Natural killer cell treated with Interleukin-12 subunit alpha and Interleukin-12 subunit beta and Interleukin-15 and Interleukin-18, amount 100 ng/mL, for 72 hours (primary cell): Measurements from ENCODE around the gene BMP8A. TPM values are rescaled to one million over a fixed set of nuclear protein-coding genes. Genes with fewer than 3 reads are reported as not detected.
"Not testable (repeated sequence)": the region's sequence is repeated elsewhere in the genome, so short reads cannot be mapped to it uniquely, and the experiment has no call there.

Source experiments
- ATAC-seq, 2 donors: fragments of 150-1000 bp; cut with Tn5 transposase in 1 of 2; sonication (Bioruptor Pico), chemical (Tn5 transposase) in 1 of 2; 2 replicates each; pipeline ENCODE4 v1.10.0; 2021
- DNase-seq: peaks from one replicate; pipeline ENCODE4 v3.0.0; 2022; ENCODE audit warnings: low spot score
- H3K27ac Mint-ChIP-seq, 2 donors: 1 replicate in 1 of 2; 2 replicates in 1 of 2; pipeline ENCODE4 v1.8.0; 2022; ENCODE audit warnings: mixed read lengths in 2 of 2, mild to moderate bottlenecking in 1 of 2, moderate library complexity in 1 of 2
- H3K27me3 Mint-ChIP-seq, 2 donors: 1 replicate in 1 of 2; 2 replicates in 1 of 2; pipeline ENCODE4 v1.8.0; 2022; ENCODE audit warnings: mixed read lengths in 2 of 2
- H3K36me3 Mint-ChIP-seq: one replicate; pipeline ENCODE4 v1.8.0; 2022; ENCODE audit warnings: mixed read lengths
- H3K4me1 Mint-ChIP-seq, 2 donors: 1 replicate in 1 of 2; 2 replicates in 1 of 2; pipeline ENCODE4 v1.8.0; 2022; ENCODE audit warnings: low read depth in 2 of 2, mixed read lengths in 2 of 2, mild to moderate bottlenecking in 1 of 2
- H3K4me3 Mint-ChIP-seq: one replicate; pipeline ENCODE4 v1.8.0; 2022; ENCODE audit warnings: mixed read lengths
- H3K9me3 Mint-ChIP-seq: 2 replicates; pipeline ENCODE4 v1.8.0; 2022; ENCODE audit warnings: mixed read lengths
- total RNA-seq, 2 donors: library from RNA; stranded (reverse); gene quantifications; one replicate each; pipeline ENCODE4 v1.2.3, GENCODE V29; 2022

BMP8A gene
- total RNA-seq, 2 donors from 2014 or later: 0.24 TPM; not detected in 1

- H3K27ac Mint-ChIP-seq, H3K4me1 Mint-ChIP-seq, H3K27me3 Mint-ChIP-seq, H3K36me3 Mint-ChIP-seq, DNase-seq, ATAC-seq, H3K4me3 Mint-ChIP-seq, H3K9me3 Mint-ChIP-seq: not testable (repeated sequence)
Measured at GRCh38 chr1:39519376-39519775, 27.9 kb downstream of the BMP8A start.

- not testable (repeated sequence) for H3K9me3 Mint-ChIP-seq, H3K27ac Mint-ChIP-seq, H3K36me3 Mint-ChIP-seq, DNase-seq, H3K27me3 Mint-ChIP-seq, H3K4me3 Mint-ChIP-seq, ATAC-seq
- peaks cover 9 to 19% of the 10 kb centered on the region in 2 donors for H3K4me1 Mint-ChIP-seq
Measured at GRCh38 chr1:39522221-39522620, 30.8 kb downstream of the BMP8A start.

DNA sequence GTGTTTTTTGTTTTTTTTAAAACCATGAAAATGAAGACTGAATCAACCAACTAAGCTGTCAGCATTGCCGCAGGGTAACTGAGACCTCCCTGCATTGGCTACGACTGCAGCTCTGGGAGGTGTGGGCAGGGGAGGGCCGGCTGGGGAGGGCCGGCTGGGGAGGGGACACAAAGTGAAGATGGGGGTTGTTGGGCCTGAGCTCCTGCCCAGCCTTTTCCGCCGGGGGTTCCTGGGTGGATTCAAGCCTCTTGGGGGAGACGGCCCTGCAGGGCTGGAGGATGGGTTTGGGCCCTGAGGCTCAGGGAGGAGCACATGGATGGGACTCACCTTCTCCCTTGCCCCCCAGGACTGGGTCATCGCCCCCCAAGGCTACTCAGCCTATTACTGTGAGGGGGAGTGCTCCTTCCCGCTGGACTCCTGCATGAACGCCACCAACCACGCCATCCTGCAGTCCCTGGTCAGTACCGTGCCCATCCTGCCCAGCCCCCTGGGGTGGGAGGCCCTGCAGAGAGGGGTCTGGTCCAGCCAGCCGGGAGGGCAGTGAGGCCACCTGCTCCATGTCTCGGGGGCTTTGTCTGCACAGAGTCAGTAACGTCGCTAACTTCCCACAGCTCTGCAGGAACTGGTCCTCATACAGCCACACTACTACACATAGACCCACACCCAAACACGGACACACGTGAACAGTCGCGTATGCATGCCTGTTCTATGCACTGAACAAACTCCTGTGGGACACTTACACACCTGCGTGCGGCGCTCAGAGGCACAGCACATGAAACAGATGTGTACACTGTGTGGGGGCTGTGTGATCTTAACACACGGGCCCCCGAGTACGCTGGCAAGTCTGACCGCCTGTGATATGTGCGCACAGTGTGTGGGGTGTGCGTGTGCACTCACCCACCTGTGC, 31.5 kb downstream of the BMP8A start:
- no peaks in the 10 kb centered on the region for H3K27me3 Mint-ChIP-seq
- no peak overlapping the region for H3K4me3 Mint-ChIP-seq
- no peak for DNase-seq
- H3K9me3 Mint-ChIP-seq: no peaks in the 10 kb centered on the region
- no peaks in the 10 kb centered on the region for H3K36me3 Mint-ChIP-seq
- no peak overlapping the region for H3K27ac Mint-ChIP-seq
- ATAC-seq: no peak
- peaks cover 9 to 21% of the 10 kb centered on the region in 2 donors for H3K4me1 Mint-ChIP-seq

- H3K9me3 Mint-ChIP-seq: no peaks in the 10 kb centered on the region
- H3K36me3 Mint-ChIP-seq: no peaks in the 10 kb centered on the region
- H3K27me3 Mint-ChIP-seq: no peaks in the 10 kb centered on the region
- H3K27ac Mint-ChIP-seq: no peak overlapping the region
- no peak for DNase-seq
- H3K4me1 Mint-ChIP-seq: peaks cover 9 to 22% of the 10 kb centered on the region in 2 donors
- no peak overlapping the region for H3K4me3 Mint-ChIP-seq
- no peak for ATAC-seq
Measured at GRCh38 chr1:39524171-39524570, 32.7 kb downstream of the BMP8A start.

GRCh38 chr1:39524591-39525365, 33.3 kb downstream of the BMP8A start:
- Mint-ChIP-seq H3K27me3 (no peaks in the 10 kb centered on the region), H3K27ac (peak overlapping the region in 1 of 2 donors; percentile 80), H3K4me1 (peaks cover 9 to 23% of the 10 kb centered on the region in 2 donors), H3K9me3 (no peaks in the 10 kb centered on the region), H3K36me3 (no peaks in the 10 kb centered on the region), H3K4me3 (peak overlapping the region; percentile 41)
- DNase-seq (no peak), ATAC-seq (no peak)

GRCh38 chr1:39525366-39526165, 34.1 kb downstream of the BMP8A start:
- Mint-ChIP-seq H3K27me3 (no peaks in the 10 kb centered on the region), H3K27ac (peak overlapping the region; percentile 63 to 80), H3K36me3 (no peaks in the 10 kb centered on the region), H3K4me3 (peak overlapping the region; percentile 34), H3K4me1 (peaks cover 14 to 29% of the 10 kb centered on the region in 2 donors), H3K9me3 (no peaks in the 10 kb centered on the region)
- peak; percentile 97 for ATAC-seq
- peak; percentile 89 for DNase-seq

DNA sequence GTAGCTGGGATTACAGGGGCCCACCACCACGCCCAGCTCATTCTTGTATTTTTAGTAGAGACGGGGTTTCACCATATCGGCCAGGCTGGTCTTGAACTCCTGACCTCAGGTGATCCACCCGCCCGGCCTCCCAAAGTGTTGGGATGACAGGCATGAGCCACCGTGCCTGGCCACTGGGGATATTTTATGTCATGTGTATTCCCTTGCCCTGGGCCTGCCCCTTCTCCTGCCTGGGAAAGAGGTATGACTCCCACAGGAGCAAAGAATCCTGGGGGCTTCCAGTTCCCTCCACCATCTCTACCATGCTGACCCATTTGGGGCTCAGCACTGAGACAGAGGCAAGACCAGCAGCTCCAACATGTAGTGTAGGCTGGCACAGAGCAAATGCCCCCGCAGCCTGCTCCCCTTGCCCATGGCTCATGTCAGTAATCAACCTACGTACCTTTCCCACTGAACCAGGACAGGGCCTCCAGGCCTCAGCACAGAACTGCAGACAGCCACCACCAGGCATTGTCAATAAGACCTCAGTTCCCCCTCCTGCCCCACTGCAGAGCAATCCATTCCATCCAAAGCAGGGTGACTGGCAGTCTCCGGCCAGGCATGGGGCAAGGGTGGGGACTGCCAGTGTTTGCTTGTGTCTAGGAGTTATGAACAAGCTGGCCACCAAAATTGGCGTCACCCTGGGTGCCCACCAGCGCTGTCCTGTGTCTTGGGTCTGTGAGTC, 35.2 kb downstream of the BMP8A start:
- no peaks in the 10 kb centered on the region for H3K9me3 Mint-ChIP-seq
- no peaks in the 10 kb centered on the region for H3K36me3 Mint-ChIP-seq
- no peak for ATAC-seq
- H3K27ac Mint-ChIP-seq: peak overlapping the region in 1 of 2 donors; percentile 80
- no peak for DNase-seq
- H3K4me1 Mint-ChIP-seq: peaks cover 14 to 29% of the 10 kb centered on the region in 2 donors
- H3K27me3 Mint-ChIP-seq: no peaks in the 10 kb centered on the region
- H3K4me3 Mint-ChIP-seq: peak overlapping the region; percentile 34

- H3K4me1 Mint-ChIP-seq: peaks cover 14 to 29% of the 10 kb centered on the region in 2 donors
- DNase-seq, H3K9me3 Mint-ChIP-seq, ATAC-seq, H3K4me3 Mint-ChIP-seq, H3K27ac Mint-ChIP-seq, H3K36me3 Mint-ChIP-seq, H3K27me3 Mint-ChIP-seq: not testable (repeated sequence)
Measured at GRCh38 chr1:39527190-39527579, 35.7 kb downstream of the BMP8A start.

DNA sequence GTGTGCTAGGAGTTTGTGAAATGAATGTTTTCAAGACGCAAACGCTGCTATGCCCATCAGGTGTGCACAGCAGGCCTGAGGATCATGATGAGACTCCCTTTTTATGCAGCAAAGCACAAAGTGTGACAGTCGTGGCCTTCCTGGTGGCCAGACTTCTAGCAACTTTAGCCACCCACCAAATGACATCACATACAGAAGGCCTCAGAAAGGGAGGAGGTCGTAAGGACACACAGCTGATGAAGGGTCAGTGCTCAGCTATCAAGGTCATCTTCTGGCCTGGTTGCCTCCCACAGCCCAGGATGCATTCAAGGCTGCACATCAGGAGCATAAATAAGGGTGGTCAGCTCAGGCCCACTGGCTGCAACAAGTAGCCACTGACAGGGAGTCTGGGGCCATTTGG, 36.6 kb downstream of the BMP8A start:
- no peak for DNase-seq
- no peak overlapping the region for H3K4me3 Mint-ChIP-seq
- H3K36me3 Mint-ChIP-seq: peaks cover 4% of the 10 kb centered on the region
- H3K27ac Mint-ChIP-seq: no peak overlapping the region
- H3K9me3 Mint-ChIP-seq: no peaks in the 10 kb centered on the region
- peaks cover 14 to 29% of the 10 kb centered on the region in 2 donors for H3K4me1 Mint-ChIP-seq
- H3K27me3 Mint-ChIP-seq: no peaks in the 10 kb centered on the region
- ATAC-seq: no peak

- Mint-ChIP-seq H3K4me1 (peaks cover 14 to 20% of the 10 kb centered on the region in 2 donors), H3K27me3 (no peaks in the 10 kb centered on the region), H3K36me3 (peaks cover 4% of the 10 kb centered on the region), H3K4me3 (no peak overlapping the region), H3K9me3 (no peaks in the 10 kb centered on the region), H3K27ac (no peak overlapping the region)
- ATAC-seq (no peak), DNase-seq (no peak)
Measured at GRCh38 chr1:39529901-39530535, 38.6 kb downstream of the BMP8A start.

GRCh38 chr1:39531526-39531925, 40.1 kb downstream of the BMP8A start:
- DNase-seq (no peak), ATAC-seq (no peak)
- peaks cover 5 to 10% of the 10 kb centered on the region in 2 donors for H3K4me1 Mint-ChIP-seq
- no peak overlapping the region for H3K27ac Mint-ChIP-seq
- H3K4me3 Mint-ChIP-seq: no peak overlapping the region
- no peaks in the 10 kb centered on the region for H3K27me3 Mint-ChIP-seq
- no peaks in the 10 kb centered on the region for H3K9me3 Mint-ChIP-seq
- H3K36me3 Mint-ChIP-seq: peaks cover 4% of the 10 kb centered on the region

DNA sequence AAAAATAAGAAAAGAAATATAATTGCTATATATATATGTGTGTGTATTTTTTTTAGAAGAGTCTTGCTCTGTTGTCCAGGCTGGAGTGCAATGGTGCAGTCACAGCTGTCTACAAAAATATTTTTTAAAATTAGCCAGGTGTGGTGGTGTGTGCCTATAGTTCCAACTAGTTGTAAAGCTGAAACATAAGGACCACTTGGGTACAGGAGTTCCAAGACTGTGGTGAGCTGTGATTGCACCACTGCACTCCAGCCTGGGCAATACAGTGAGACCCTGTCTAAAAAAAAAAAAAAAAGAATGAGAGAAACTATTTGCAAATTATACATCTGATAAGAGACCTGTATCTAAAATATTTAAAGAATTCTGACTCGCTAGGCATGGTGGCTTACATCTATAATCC, 42.0 kb downstream of the BMP8A start:
- no peak overlapping the region for H3K27ac Mint-ChIP-seq
- H3K4me3 Mint-ChIP-seq: no peak overlapping the region
- H3K36me3 Mint-ChIP-seq: peaks cover 4% of the 10 kb centered on the region

More for the DNA sequence above, 42.0 kb downstream of the BMP8A start:
- DNase-seq (no peak), ATAC-seq (no peak)
- Mint-ChIP-seq H3K27me3 (no peaks in the 10 kb centered on the region), H3K9me3 (no peaks in the 10 kb centered on the region), H3K4me1 (peaks cover 5 to 6% of the 10 kb centered on the region in 2 donors)
